ENCODE data around the gene S1PR4. TPM values are rescaled to one million over a fixed set of nuclear protein-coding genes. Genes with fewer than 3 reads are reported as not detected.

The S1PR4 gene
- total RNA-seq, 1 experiment from 2014 or later, result not detected

- intact Hi-C loops (cut with micrococcal nuclease; ENCODE audit: unreplicated experiment), result no loop called here
- H3K4me3 ChIP-seq (ENCODE audit: low read depth, low read length), result no peak overlapping the region
- Mint-ChIP-seq H3K9me3 (ENCODE audit: unreplicated experiment) (no peaks in the 10 kb centered on the region), H3K4me1 (ENCODE audit: low read depth, unreplicated experiment) (no peaks in the 10 kb centered on the region), H3K36me3 (ENCODE audit: insufficient read depth, unreplicated experiment) (no peaks in the 10 kb centered on the region), H3K27me3 (ENCODE audit: insufficient read depth, unreplicated experiment) (peaks cover 7% of the 10 kb centered on the region), H3K27ac (ENCODE audit: unreplicated experiment) (no peak overlapping the region), H3K4me3 (ENCODE audit: unreplicated experiment) (no peak overlapping the region)
- no peaks in the 10 kb centered on the region for H3K4me1 ChIP-seq
- CTCF ChIA-PET, result no interaction called here
- no peaks in the 10 kb centered on the region for H3K9me3 ChIP-seq
- no peaks in the 10 kb centered on the region for H3K36me3 ChIP-seq (ENCODE audit: control insufficient read depth, insufficient read depth, low read length)
- H3K27me3 ChIP-seq (replicated peaks; ENCODE audit: control insufficient read depth, insufficient read depth, low read length), result no peaks in the 10 kb centered on the region
- no peak for DNase-seq
- POLR2A ChIA-PET, result no interaction called here
- TF ChIP-seq CTCF (IDR thresholded peaks at IDR 0.05; ENCODE audit: insufficient read depth in 1 of 2, low read depth in 1 of 2, low read length in 1 of 2, severe bottlenecking in 1 of 2, unreplicated experiment in 1 of 2), result no peak
- no TSS peak for BruUV-seq (replicated peaks)
Measured at GRCh38 chr19:3149089-3149488, 29.5 kb upstream of the S1PR4 start.

GRCh38 chr19:3149526-3150505 is 28.8 kb upstream of the S1PR4 start:
- H3K4me3 Mint-ChIP-seq (ENCODE audit: unreplicated experiment), result no peak overlapping the region
- H3K27ac Mint-ChIP-seq (ENCODE audit: unreplicated experiment), result no peak overlapping the region
- intact Hi-C loops (cut with micrococcal nuclease; ENCODE audit: unreplicated experiment), result no loop called here

More at GRCh38 chr19:3149526-3150505, 28.8 kb upstream of the S1PR4 start:
- TF ChIP-seq CTCF (IDR thresholded peaks at IDR 0.05; ENCODE audit: insufficient read depth in 1 of 2, low read depth in 1 of 2, low read length in 1 of 2, severe bottlenecking in 1 of 2, unreplicated experiment in 1 of 2), result no peak
- no peaks in the 10 kb centered on the region for H3K4me1 ChIP-seq
- no peaks in the 10 kb centered on the region for H3K9me3 ChIP-seq
- no peaks in the 10 kb centered on the region for H3K36me3 ChIP-seq (ENCODE audit: control insufficient read depth, insufficient read depth, low read length)
- no peak overlapping the region for H3K4me3 ChIP-seq (ENCODE audit: low read depth, low read length)
- POLR2A ChIA-PET, result no interaction called here
- Mint-ChIP-seq H3K36me3 (ENCODE audit: insufficient read depth, unreplicated experiment) (no peaks in the 10 kb centered on the region), H3K4me1 (ENCODE audit: low read depth, unreplicated experiment) (no peaks in the 10 kb centered on the region), H3K27me3 (ENCODE audit: insufficient read depth, unreplicated experiment) (peaks cover 7% of the 10 kb centered on the region), H3K9me3 (ENCODE audit: unreplicated experiment) (no peaks in the 10 kb centered on the region)
- no peaks in the 10 kb centered on the region for H3K27me3 ChIP-seq (replicated peaks; ENCODE audit: control insufficient read depth, insufficient read depth, low read length)
- no peak for DNase-seq
- no TSS peak for BruUV-seq (replicated peaks)
- CTCF ChIA-PET, result no interaction called here
